ENCODE data around the gene ARID3A.

DNA sequence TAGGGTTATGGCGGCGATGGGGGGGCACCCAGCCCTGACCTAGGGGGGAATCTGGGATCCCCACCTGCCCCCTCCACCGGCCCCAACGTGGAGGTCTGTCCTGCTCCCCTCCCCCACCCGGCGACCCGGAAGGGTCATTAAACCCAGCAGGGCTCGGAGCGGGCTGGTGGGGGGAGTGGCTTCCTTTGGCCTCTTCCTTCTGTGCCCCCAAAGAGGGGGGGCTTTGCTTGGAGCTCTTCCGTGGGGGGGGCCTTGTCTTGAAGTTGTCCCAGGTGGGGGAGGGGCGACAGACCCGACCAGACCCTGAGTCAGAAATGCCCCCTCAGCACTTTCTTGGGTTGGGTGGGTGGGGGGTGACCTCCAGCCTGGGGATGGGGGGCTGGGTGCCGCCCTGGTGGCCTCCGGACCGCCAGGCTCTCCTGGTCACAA lies 1.5 kb downstream of the ARID3A start:
- TF ChIP-seq ZNF274 (IDR thresholded peaks at IDR 0.05; ENCODE audit: low read depth, low read length) (no peak), YY1 (IDR thresholded peaks at IDR 0.05; ENCODE audit: insufficient read depth, insufficient read length) (no peak)
